GM21447 (cell line): Measurements from ENCODE around the gene RASA3.
"Not testable (repeated sequence)": the region's sequence is repeated elsewhere in the genome, so short reads cannot be mapped to it uniquely, and the experiment has no call there.

ENCODE experiments used
- ATAC-seq: cut with Tn5 transposase; IDR thresholded peaks from one replicate; pipeline ENCODE4 v1.9.1; 2021; ENCODE audit not compliant: unreplicated experiment

RASA3 gene, protein sequence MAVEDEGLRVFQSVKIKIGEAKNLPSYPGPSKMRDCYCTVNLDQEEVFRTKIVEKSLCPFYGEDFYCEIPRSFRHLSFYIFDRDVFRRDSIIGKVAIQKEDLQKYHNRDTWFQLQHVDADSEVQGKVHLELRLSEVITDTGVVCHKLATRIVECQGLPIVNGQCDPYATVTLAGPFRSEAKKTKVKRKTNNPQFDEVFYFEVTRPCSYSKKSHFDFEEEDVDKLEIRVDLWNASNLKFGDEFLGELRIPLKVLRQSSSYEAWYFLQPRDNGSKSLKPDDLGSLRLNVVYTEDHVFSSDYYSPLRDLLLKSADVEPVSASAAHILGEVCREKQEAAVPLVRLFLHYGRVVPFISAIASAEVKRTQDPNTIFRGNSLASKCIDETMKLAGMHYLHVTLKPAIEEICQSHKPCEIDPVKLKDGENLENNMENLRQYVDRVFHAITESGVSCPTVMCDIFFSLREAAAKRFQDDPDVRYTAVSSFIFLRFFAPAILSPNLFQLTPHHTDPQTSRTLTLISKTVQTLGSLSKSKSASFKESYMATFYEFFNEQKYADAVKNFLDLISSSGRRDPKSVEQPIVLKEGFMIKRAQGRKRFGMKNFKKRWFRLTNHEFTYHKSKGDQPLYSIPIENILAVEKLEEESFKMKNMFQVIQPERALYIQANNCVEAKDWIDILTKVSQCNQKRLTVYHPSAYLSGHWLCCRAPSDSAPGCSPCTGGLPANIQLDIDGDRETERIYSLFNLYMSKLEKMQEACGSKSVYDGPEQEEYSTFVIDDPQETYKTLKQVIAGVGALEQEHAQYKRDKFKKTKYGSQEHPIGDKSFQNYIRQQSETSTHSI

DNA sequence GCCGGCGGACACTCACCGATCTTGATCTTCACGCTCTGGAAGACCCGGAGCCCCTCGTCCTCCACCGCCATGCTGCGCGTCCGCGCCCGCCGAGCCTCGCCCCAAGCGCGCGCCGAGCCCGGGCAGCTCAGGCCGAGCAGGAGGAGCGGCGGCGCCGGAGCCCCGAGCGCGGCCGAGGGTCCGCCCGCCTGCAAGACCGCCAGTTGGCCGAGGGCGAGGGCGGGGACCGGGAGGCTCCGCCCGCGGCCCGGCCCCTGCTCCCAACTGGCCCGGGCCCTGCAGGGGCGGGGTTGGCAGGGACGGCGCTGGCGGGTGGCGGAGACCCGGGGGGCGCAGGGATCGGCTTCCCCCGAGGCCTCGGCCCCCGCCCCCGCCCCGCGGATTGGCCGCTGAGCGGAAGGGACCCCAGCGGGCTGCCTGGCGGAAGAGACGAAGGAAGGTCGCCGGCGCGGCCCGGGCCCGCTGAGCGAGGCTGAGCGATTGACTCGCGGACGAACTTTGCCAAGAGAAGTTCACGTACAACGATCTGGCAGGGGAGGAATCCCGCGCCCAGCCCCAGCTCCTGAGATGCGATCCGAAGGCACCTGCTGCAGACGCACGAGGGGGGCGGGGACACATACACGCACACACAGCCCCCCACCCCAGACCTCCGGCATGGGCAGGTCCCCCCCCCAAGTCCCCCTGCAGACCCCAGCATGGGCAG, at the start of gene RASA3:
RASA3 (minus strand) TSS at position 205 of the 703 bp plus-strand sequence; CDS start at position 71, 134 bp downstream.
- ATAC-seq: peak; percentile 36

DNA sequence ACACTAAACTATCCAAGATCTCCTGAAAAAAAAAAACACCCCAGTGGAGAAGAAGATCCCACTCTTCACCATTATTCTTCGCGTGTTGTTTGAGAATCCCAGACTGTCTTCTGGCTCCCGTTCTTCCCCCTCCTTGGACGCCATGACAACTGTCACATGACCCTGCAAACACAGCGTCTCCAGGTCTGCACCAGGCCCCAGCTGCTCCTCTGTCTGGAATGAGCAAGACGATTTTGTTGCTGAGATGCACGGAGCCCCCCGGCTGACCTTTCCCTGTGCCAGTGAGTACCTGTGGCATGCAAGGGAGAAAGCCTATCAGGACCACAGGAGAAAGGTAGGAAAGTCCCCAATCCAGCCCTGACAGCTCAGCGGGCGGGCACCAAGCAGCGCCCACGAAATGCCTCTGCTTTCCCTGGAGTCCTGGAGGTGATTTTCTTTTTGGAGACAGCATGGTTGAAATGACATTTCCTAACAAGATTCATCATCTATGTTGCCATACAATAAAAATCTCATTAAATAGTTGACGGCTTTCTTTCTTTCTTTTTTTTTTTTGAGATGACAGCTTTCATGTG, 46.8 kb upstream of the RASA3 start, which contains the start of gene CFAP97D2:
CFAP97D2 (plus strand) TSS at position 171 of the 572 bp plus-strand sequence; CDS start at position 245, 74 bp downstream.
- no peak for ATAC-seq

DNA sequence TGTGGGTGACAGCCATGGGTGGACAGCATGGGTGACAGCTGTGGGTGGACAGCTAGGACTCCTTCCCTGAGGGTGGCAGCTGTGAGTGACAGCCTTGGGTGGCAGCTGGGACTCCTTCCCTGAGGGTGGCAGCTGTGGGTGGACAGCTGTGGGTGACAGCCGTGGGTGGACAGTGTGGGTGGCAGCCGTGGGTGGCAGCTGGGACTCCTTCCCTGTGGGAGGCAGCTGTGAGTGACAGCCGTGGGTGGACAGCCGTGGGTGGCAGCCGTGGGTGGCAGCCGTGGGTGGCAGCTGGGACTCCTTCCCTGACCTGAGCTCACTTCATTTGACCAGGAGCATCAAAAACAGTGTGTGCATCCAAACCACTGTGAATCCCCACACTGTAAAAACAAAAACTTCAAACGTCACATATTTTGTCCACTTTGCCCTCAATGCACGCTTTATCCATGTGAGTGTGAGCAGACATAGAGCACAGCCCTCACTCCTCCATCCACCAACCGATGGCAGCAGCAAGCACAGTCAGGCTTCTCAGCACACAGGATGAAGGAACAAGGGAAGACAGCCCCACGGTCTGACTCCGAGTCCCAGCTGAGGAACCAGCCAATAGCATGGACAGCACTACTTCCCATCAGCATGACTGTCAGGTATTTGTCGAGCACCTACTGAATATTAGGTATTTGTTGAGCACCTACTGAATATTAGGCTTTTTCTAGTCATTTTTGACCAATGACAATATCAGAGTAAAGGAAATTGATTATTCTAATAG, 45.0 kb upstream of the RASA3 start:
- no peak for ATAC-seq

DNA sequence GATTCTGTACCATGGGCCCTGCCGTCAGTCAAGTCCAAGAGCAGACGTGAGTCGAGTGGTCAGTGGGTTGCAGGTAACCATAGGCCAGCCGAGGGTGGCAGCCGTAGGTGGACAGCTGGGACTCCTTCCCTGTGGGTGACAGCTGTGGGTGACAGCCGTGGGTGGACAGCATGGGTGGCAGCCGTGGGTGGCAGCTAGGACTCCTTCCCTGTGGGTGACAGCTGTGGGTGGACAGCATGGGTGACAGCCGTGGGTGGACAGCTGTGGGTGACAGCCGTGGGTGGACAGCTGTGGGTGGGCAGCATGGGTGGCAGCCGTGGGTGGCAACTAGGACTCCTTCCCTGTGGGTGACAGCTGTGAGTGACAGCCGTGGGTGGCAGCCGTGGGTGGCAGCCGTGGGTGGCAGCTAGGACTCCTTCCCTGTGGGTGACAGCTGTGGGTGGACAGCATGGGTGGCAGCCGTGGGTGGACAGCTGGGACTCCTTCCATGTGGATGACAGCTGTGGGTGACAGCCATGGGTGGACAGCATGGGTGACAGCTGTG, 44.0 kb upstream of the RASA3 start:
- not testable (repeated sequence) for ATAC-seq

DNA sequence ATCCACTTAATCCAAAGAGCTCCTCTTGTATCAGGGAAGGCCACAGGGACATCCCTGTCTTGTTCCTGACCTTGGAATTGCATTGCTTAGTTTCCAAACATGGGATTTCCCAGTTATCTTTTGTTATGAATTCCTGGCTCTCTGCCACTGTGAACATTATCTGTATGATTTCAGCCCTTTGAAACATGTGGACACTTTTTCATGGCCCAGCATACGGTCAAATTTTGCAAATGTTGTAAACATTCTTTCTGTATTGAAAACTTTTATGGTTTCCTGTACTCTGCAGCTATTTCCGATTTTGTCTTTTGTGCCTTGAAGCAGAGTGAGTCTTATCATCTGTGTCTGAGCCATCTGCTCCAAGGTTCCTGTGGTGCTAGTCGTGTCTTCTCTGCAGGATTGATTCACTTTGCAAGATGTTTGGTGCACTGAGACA, 42.1 kb upstream of the RASA3 start:
- no peak for ATAC-seq

DNA sequence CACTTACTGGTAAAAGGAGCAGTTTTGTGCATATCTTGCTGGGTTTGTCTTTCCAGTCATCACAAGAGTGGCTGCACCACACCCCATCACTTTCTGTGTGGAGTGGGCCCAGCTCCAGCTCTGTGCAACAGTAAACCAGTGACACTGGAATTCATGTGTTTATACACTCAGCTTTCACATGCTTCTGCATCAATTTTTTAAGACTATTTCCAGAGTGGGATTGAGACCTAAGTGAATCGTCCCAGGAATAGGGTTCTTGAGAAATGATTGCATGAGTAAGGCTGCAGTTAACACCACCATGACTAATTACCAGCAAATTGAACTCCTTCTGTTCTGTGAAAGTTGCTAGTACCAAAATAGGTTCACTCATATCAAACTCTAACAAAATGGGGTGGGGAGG, 41.3 kb upstream of the RASA3 start:
- ATAC-seq: no peak

DNA sequence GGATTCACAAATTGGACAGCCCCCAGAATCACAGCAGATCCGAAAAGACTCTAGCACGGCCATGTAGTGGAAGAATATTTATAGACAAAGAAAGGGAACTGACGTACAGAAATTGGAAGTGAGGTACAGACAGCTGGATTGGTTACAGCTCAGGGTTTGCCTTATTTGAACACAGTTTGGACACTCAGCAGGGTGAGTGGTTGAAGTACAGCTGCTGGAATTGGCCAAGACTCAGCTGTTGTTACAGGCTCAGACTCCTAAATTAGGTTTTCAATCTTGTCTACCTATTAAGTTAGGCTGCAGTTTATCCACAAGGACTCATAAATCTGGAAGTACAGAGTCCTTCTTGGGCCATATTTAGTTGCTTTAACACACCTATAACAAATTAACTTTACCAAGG, 40.8 kb upstream of the RASA3 start:
- ATAC-seq: no peak

DNA sequence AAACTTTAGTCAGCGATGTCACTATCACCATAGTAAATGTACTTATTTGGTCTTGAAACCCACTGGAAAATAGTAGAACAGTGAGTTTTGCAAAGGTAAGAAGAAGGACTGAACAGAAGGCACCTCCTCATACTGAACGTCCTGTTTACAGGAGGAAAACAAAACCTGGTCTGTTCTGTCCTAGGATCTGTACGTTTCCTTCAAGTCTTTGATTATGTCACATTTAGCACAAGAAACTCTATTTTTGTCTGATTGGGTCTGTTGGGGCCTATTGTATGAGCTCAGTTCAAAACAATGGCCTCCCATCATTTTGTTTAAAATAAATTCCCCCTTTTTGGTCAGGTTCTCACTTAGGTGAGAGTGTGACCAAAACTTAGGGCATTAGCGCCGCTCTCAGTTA, 35.5 kb upstream of the RASA3 start:
- ATAC-seq: no peak

DNA sequence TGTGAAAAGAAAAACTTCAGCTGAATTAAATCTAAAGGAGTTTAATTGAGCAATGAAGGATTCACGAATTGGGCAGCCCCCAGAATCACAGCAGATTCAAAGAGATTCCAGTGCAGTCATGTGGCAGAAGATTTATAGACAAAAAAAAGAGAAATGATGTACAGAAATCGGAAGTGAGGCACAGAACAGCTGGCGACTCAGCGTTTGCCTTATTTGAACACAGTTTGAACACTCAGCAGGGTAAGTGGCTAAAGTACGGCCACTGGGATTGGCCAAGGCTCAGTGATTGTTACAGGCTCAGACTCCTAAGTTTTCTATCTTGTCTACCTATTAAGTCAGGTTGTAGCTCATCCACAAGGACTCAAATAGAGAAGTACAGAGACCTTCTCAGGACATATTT, 35.0 kb upstream of the RASA3 start:
- ATAC-seq: no peak

DNA sequence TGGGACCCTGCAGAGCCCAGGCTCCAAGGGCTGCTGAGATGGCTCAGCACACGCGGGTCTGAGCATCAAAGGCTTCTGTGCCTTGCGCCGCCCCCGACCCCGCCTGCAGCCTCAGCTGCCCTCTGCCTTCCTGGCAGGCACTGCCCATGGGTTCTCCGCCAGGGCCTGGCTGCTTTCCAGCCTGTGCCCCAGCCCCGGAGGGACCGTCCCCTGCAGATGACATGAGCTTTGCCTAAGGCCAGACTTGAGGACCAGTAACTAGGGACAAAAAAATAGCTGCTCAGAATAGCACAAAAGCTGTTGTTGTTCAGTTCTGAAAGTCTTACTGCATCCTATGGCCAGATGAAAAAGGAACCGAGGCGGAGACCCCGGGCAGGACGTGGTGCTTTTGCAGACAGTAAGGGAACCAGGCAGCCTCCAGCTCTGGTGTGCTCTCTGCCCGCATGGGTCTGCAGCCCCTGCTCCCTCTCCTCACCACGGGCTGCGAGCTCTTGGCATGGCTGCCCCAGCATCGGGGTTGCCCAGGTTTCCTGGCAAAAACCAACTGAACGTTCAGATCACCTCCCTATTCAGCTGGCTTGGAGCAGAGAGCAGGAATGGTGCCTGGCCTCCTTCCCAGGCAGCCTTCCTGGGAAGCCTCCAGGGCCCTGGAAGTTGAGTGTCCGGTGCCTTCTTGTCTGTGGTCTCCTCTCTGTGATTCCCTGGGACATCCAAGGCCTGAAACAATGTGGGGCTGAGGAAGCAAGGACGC, 34.1 kb upstream of the RASA3 start:
- no peak for ATAC-seq

DNA sequence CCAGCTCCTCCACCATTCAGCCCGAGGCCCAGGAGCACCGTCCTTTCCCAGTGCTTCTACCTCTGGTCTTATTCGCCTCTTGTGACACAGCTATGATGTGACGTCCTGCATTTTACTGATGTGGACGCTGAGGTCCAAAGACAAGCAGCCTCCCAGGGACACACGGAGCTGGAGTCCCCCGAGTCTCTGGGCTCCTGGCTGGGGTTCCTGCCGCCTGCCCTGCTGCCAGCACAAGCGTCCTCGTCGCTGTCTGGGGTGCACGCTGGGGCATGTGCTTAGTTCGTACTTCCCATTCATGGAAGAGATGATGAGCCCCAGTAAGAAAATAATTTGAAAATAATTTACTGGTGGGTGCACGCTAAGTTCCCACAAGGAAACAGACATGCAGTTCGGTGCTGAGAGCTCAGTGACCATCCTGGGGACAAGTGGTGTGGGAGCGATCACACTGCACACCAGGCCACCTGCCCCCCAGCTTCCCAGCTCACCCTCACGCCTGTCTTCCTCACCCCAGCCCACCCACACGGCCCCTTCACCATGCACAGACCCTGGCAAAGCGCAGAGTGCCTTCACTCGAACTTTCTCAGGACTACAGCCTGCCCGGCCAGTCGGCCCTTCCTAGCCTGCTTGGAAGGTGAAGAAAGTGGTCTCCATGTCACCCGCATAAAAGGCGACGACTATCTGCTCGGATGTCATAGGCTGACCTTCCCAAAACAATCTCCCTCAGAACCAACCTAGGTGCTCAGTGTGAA, 32.4 kb upstream of the RASA3 start:
- ATAC-seq: no peak

DNA sequence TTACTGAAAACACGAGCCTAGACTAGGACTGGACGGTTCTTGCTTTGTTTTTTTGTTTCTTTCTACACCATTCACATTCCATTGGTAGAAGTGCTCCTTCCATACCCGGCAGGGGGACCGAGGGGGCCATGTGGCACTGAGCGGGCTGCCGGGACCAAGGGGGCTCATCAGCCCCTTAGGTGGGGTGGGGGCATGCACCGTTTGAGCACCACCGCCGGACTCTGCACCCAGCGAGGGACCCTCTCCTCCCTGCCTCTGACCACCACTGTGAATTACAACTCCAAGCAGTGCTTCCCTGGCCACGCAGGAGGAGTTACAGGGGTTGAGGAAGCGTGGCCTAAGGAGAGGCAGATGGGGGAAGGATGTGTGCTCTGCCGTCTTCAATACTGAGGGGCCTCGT, 31.6 kb upstream of the RASA3 start:
- ATAC-seq: no peak

DNA sequence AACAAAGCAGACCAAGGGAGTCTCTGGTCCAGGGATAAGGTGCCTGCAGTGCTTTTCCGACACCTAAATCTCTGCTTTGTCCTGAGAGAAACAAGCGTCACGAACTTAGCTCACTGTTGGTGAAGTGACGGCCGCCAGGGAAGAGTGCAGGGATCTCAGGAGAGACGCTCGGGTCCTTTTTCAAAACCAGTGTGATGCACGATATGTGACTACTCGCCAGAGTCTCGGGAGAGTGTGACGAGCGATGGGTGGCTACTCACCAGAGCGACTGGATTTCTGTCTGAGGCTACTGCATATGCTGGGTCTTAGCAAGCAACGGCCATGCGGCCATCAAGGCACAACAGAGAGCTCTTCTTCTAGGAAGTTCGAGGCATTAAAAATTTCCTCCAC, 30.1 kb upstream of the RASA3 start:
- no peak for ATAC-seq

DNA sequence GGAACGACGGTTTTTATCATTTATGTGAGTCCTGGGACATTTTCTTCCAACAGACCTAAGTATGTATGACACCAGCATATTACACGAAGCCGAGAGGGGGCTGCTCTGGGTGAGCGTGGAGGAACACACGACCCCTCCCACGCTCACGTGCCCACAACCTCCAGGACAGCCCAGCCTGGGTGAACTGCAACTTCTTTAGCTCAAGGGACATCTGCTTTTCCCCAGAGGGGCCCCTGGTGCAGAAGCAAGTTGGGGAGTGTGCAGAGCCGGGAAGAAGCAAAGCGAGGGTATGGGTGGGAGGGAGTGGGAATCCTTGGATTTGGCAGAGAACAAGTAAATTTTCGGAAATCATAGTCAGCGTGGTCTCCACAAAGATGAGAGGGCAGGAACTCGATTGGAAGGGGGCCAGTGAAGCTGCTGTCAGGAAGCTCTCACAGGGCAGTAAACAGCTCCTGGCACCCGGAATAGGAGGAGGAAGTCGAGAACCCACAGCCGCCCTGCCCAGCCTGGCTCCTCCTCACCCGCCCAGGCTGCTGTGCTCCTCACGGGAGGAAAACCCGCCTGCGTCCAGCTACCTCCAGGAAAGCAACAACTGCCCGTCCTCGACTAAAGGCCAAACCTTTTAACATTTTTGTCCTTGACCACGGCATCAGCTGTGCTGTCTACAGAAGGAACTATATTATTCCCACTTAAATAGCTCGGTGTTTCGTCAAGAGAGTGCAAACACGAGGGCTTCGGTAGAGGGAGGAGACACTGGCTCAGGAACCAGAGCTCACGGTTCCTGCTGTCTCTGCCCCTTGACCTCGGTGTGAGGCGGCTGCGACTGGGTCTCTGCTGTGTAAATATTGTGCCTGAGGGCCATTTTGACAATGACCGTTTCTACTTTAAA, 29.5 kb upstream of the RASA3 start:
- no peak for ATAC-seq

DNA sequence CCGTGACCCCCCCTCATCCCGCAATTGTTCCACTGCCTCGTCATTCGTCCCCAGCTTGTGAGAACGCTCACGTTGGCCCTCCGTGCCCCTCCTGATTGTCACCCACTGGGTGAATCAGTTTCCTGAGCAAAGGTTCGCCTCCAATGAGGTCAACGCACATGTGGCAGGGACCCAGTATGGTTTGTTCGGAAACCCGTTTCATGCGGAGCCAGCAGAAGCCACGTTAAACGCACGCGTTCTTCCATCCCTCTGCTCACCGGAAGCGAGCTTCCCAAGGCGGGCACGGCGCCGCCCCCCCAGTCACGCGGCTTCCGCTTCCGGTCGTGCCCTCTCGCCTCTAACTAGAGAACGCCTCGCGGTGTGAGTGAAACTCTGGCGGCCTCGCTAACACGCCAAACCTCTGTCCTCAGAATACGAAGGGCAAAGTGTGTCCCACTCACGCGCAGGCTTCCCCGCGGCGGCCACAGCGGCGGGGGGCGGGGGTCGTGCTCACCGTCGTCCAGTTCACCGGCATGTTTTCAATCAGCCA, 28.7 kb upstream of the RASA3 start:
- ATAC-seq: no peak

DNA sequence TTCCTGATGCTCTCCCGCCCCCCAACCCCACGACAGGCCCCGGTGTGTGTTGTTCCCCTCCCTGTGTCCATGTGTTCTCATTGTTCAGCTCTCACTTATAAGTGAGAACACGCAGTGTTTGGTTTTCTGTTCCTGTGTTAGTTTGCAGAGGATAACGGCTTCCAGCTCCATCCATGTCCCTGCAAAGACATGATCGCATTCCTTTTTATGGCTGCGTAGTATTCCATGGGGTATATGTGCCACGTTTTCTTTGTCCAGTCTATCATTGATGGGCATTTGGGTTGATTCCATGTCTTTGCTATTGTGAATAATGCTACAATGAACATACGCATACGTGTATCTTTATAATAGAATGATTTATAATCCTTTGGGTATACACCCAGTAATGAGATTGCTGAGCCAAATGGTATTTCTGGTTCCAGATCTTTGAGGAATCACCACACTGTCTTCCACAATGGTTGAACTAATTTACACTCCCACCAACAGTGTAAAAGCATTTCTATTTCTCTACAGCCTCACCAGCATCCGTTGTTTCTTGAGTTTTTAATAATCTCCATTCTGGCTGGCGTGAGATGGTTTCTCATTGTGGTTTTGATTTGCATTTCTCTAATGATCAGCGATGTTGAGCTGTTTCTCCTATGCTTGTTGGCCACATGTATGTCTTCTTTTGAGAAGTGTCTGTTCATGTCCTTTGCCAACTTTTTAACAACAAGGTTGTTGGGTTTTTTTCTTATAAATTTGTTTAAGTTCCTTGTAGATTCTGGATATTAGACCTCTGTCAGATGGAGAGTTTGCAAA, 26.6 kb upstream of the RASA3 start:
- not testable (repeated sequence) for ATAC-seq
